ENCODE data around the gene TRIM14. TPM values are rescaled to one million over a fixed set of nuclear protein-coding genes. Genes with fewer than 3 reads are reported as not detected.

The TRIM14 gene
- total and polyA plus RNA-seq, 2 donors = 4.2 to 8.5 TPM

DNA sequence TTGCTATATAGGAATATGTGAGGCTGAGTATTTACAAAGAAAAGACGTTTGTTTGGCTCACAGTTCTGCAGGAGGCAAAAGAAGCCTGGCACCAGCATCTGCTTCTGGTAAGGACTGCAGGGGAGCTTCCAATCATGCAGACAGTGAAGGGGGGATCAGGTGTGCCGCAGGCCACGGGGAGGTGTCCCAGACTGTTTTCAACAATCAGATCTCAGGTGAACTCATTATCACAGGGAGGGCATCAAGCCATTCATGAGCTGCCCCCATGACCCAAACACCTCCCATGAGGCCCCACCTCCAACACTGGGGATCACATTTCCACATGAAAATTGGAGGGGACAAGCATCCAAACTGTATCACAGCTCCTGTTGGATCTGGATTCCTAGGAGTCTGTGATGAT is 30.4 kb upstream of the TRIM14 start:
- 46% methylated on average over 3 of the region's 3 CpGs for WGBS
- H3K4me1 ChIP-seq (ENCODE audit: insufficient read depth) = no peaks in the 10 kb centered on the region
- no peak overlapping the region for H3K27ac ChIP-seq (ENCODE audit: low read depth)
- no peak overlapping the region for H3K4me3 ChIP-seq (ENCODE audit: low read depth, low read length)
- no peaks in the 10 kb centered on the region for H3K36me3 ChIP-seq (ENCODE audit: insufficient read depth)
- DNase-seq (ENCODE audit: extremely low spot score) = no peak

DNA sequence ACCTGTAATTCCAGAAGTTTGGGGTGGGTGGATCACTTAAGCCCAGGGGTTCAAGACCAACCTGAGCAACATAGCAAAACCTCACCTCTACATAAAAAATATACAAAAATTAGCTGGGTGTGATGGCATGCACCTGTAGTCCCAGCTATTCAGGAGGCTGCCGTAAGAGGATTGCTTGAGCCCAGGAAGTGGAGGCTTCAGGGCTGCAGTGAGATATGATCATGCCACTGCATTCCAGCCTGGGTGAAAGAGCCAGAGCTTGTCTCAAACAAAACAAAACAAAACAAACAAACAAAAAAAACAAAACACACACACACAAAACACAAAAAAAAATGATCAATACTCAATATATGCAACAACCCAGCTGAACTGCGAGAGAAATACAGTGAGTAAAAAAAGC is 29.5 kb upstream of the TRIM14 start:
- WGBS = 78% methylated on average over 2 of the region's 2 CpGs
- Histone ChIP-seq H3K36me3 (ENCODE audit: insufficient read depth) (no peaks in the 10 kb centered on the region), H3K4me1 (ENCODE audit: insufficient read depth) (no peaks in the 10 kb centered on the region), H3K27ac (ENCODE audit: low read depth) (no peak overlapping the region), H3K4me3 (ENCODE audit: low read depth, low read length) (no peak overlapping the region)
- DNase-seq (ENCODE audit: extremely low spot score) = no peak

DNA sequence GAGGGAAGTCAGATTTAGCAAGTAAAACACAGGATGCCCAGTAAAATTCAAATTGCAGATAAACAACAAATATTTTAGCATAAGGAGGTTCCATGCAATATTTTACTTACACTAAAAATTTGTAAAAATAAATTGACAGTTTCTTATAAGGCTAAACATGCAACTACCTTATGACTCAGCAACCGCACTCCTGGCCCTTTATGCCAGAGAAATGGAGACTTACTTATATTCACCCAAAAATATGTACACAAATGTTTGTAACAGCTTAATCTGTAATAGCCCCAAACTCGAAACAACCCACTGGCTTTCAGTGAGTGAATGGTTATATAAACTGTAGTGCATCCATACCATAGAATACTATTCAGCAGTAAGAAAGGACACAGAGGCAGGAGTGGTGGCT is 28.6 kb upstream of the TRIM14 start:
- H3K4me3 ChIP-seq (ENCODE audit: low read depth, low read length) = no peak overlapping the region
- H3K27ac ChIP-seq (ENCODE audit: low read depth) = no peak overlapping the region
- no peaks in the 10 kb centered on the region for H3K36me3 ChIP-seq (ENCODE audit: insufficient read depth)
- no peak for DNase-seq (ENCODE audit: extremely low spot score)
- WGBS = 80% methylated on average over 2 of the region's 2 CpGs
- H3K4me1 ChIP-seq (ENCODE audit: insufficient read depth) = no peaks in the 10 kb centered on the region

DNA sequence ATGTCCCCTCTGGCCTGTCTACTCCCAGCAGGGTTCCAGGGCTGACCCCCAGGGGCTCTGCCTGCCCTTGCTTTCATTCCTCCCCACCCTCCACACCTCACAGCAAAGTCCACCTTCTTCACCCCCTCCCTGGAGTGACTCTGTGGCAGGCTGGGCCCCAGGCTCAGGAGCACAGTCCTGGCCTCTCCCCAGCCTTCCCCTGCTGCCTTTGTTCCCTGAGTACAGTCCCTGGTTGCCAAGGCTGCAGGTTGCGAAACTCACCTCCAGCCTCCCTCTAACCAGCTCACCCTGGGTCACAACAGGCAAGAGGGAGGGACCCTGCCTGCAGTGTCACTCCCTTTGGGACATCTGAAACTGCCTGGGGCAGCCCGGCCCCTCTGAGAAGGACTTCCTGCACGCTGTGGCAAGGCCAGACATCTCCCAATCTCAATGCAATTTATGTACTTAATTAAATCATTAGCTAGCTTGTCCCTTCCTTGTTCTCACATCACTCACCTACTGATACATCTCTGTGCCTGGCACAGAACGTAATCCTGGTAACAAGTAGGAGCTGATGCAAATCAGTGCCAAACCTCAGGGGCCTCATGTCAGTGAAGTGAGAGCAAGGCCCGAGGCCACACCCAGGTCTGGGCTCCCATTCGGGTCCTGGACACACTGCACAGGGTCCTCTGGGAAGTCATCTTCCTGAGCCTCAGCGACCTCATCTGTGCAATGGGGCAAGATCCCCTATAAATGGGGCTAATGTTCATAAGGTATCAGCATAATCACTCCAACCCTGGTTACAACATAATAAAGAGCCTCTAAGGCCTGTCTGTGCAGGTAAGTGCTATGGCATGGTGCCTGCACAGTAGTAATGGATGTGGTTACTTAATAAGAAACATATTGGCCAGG is 27.3 kb upstream of the TRIM14 start:
- peak; percentile 73 for DNase-seq (ENCODE audit: extremely low spot score)
- WGBS = 69% methylated on average over 7 of the region's 7 CpGs
- Histone ChIP-seq H3K4me1 (ENCODE audit: insufficient read depth) (no peaks in the 10 kb centered on the region), H3K27ac (ENCODE audit: low read depth) (peak overlapping the region; percentile 84), H3K4me3 (ENCODE audit: low read depth, low read length) (no peak overlapping the region), H3K36me3 (ENCODE audit: insufficient read depth) (no peaks in the 10 kb centered on the region)

DNA sequence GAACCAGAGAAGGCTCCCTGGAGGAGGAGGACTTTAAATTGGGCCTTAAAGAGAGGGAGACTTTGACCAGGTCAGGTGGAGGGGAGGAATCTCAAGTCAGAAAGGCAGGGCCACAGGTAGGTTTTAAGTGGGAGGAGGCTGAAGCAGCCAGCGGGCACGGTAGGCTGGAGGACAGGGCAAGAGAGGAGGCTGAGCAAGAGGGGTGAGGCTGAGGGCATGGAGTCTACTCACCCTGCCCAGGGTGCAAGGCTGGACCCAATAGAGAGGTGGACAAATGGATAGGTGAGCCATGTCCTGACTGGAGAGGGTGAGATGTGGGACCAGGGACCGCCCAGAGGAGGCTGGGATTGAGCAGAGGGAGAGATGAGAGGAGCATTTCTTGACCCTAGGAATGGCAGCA is 25.6 kb upstream of the TRIM14 start:
- 90% methylated on average over 3 of the region's 3 CpGs for WGBS
- no peak overlapping the region for H3K27ac ChIP-seq (ENCODE audit: low read depth)
- no peak for DNase-seq (ENCODE audit: extremely low spot score)

DNA sequence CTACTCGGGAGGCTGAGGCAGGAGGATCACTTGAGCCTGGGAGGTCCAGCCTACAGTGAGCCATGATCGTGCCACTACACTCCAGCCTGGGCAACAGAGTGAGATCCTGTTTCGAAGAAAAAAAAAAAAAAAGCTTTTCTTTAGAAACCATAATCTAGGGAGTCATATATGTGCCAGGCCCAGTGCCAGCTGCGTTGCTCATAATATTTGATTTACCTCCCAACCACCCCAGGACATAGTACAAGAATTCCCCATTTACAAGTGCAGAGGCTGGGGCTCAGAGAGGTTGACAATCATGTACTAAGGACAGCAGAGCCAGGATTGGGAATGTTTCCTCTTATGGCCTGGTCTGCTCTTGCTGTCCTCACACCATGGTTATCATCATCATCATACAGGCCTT is 25.1 kb upstream of the TRIM14 start:
- Histone ChIP-seq H3K4me3 (ENCODE audit: low read depth, low read length) (no peak overlapping the region), H3K27ac (ENCODE audit: low read depth) (no peak overlapping the region), H3K36me3 (ENCODE audit: insufficient read depth) (no peaks in the 10 kb centered on the region), H3K4me1 (ENCODE audit: insufficient read depth) (no peaks in the 10 kb centered on the region)
- 86% methylated on average over 4 of the region's 4 CpGs for WGBS
- no peak for DNase-seq (ENCODE audit: extremely low spot score)

More for the DNA sequence above, 25.6 kb upstream of the TRIM14 start:
- no peak overlapping the region for H3K4me3 ChIP-seq (ENCODE audit: low read depth, low read length)
- no peaks in the 10 kb centered on the region for H3K36me3 ChIP-seq (ENCODE audit: insufficient read depth)
- no peaks in the 10 kb centered on the region for H3K4me1 ChIP-seq (ENCODE audit: insufficient read depth)

DNA sequence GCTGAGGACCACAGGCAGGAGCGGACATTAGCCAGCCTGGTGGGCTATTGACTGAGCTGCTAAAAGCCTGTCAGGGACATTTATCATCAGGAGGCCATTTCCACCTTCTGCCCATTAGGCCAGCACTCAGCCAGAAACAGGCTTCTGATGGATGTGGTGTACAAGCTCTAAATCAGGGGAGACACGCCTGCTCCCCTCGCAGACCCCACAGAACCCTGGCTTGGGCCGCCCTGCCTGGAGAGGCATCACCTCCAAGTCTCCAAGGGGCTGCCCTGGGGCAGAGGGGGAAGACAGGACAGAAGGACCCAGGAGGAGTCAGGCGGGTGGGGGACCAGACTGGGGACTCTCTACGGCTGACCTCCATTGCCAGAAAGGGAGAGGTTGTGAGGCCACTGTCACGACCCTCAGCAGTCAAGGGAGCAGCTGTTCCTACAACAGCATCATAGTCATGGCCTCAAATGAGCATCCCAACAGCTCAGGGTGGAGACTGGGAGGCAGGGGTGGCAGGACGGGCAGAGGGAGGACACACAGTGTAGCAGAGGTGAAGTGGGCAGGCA is 24.0 kb upstream of the TRIM14 start:
- no peak overlapping the region for H3K27ac ChIP-seq (ENCODE audit: low read depth)

DNA sequence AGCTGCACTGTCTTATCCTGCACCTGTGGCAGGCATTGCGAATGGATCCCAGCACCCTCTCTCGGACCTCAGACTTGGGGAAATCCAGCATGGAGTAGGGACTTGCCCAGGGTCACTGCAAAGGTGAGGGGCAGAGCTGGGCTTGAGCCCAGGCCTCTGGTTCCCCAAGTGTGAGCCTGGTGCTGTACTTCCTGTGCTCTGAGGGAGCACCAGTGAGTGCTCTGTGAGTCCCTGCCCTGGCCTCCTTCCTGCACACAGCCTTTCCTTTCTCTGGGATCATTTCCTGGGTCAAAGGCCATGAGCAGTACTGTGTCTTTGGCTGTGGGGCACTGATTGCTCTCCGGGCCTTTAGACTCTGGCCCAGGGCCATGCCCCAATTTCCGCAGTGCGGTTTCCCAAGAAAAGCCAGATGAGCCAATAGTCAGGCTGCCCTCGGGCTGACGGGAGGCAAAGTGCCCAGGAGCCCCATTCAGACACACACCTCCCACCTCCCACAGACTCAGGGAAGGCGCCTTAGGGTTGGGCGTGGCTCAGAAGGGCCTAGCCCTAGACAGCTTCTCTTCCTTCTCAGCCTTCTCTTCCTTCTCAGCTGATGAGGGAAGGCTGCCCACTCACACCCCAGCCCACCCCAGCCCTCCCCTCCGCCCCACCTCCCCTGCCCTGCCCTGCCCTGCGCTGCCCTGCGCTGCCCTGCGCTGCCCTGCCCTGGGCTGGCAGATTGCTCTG is 23.3 kb upstream of the TRIM14 start:
- Histone ChIP-seq H3K27ac (ENCODE audit: low read depth) (no peak overlapping the region), H3K36me3 (ENCODE audit: insufficient read depth) (no peaks in the 10 kb centered on the region), H3K4me1 (ENCODE audit: insufficient read depth) (no peaks in the 10 kb centered on the region), H3K4me3 (ENCODE audit: low read depth, low read length) (no peak overlapping the region)
- WGBS = 75% methylated on average over 13 of the region's 13 CpGs
- DNase-seq (ENCODE audit: extremely low spot score) = no peak

More for the DNA sequence above, 24.0 kb upstream of the TRIM14 start:
- no peaks in the 10 kb centered on the region for H3K36me3 ChIP-seq (ENCODE audit: insufficient read depth)
- 79% methylated on average over 8 of the region's 8 CpGs for WGBS
- DNase-seq (ENCODE audit: extremely low spot score) = no peak
- no peak overlapping the region for H3K4me3 ChIP-seq (ENCODE audit: low read depth, low read length)
- H3K4me1 ChIP-seq (ENCODE audit: insufficient read depth) = no peaks in the 10 kb centered on the region

DNA sequence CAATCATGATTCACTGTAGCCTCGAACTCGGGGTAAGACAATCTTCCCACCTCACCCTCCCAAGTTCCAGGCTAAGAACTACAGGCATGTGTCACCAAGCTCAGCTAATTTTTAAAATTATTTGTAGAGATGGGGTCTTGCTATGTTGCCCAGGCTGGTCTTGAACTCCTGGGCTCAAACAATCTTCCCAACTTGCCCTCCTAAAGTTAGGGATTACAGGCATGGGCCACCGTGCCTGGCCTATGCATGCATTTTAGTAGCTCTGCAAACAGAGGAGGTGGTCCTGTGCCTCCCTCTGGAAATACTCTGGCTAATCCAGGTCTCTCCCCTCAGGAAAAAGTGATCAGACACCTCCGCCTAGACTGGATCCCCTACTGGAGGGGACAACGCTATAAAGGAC is 21.5 kb upstream of the TRIM14 start:
- WGBS = 71% methylated on average over 5 of the region's 5 CpGs
- H3K27ac ChIP-seq (ENCODE audit: low read depth) = no peak overlapping the region
- no peak overlapping the region for H3K4me3 ChIP-seq (ENCODE audit: low read depth, low read length)
- DNase-seq (ENCODE audit: extremely low spot score) = no peak
- no peaks in the 10 kb centered on the region for H3K4me1 ChIP-seq (ENCODE audit: insufficient read depth)
- no peaks in the 10 kb centered on the region for H3K36me3 ChIP-seq (ENCODE audit: insufficient read depth)

DNA sequence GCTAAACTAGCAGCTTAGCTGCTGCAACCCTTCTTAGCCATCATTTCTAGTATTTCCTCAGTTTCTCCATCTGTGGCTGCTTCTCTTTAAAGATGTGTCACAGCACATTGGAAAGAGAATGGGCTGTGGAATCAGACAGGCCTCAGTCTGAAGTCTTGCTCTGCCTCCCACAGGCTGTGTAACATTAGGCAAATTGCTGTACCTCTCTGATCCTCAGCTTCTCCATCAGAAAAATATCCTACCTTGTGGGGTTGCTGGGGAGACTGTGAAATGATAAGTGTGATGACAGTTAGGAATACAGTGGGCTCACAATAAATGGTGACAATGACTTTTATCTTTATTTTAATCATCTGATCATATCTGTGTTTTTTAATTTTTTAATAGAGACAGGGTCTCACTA is 17.5 kb upstream of the TRIM14 start:
- no peaks in the 10 kb centered on the region for H3K4me1 ChIP-seq (ENCODE audit: insufficient read depth)
- no peaks in the 10 kb centered on the region for H3K36me3 ChIP-seq (ENCODE audit: insufficient read depth)
- H3K4me3 ChIP-seq (ENCODE audit: low read depth, low read length) = no peak overlapping the region
- H3K27ac ChIP-seq (ENCODE audit: low read depth) = no peak overlapping the region
- no peak for DNase-seq (ENCODE audit: extremely low spot score)

DNA sequence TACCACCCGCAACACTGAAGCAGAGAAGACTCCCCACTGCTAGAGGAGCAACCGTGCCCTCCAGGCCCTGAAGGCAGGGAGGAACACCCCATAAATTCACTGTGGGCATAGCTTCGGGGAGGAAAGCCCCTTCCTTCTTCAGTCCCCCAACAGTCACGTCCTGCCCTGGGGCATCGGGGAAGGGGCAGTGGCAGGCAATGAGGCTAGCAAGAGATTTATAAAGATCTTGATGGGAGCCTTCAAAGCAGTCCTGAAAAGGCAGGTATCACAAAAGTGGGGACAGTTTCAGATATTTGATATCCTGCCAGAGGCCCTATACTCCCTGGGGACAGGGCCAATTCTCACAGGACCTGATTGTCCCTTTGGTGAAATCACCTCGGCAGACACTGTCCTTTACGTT is 16.9 kb upstream of the TRIM14 start:
- no peak overlapping the region for H3K4me3 ChIP-seq (ENCODE audit: low read depth, low read length)
- H3K27ac ChIP-seq (ENCODE audit: low read depth) = no peak overlapping the region
- no peak for DNase-seq (ENCODE audit: extremely low spot score)
- WGBS = 85% methylated on average over 7 of the region's 7 CpGs
- H3K4me1 ChIP-seq (ENCODE audit: insufficient read depth) = no peaks in the 10 kb centered on the region
- H3K36me3 ChIP-seq (ENCODE audit: insufficient read depth) = no peaks in the 10 kb centered on the region

DNA sequence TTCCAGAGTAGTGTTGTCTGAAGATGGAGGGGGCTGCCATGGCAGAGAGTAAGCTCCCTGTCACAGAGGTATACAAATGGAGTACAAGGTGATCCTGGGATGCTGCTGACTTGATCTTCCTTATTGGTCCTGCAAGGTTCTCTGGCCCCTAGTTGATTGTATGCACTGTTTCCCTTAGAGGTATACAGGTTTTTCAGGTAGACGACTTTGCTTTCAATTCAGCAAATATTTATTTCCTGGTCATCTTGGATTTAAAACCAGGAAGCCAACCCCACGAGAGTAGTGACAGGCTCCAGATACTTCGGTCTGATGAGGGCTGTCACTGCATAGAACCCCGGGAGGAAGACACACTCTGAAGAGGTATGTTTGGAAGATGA is 16.5 kb upstream of the TRIM14 start:
- no peak overlapping the region for H3K27ac ChIP-seq (ENCODE audit: low read depth)
- DNase-seq (ENCODE audit: extremely low spot score) = no peak
- H3K4me1 ChIP-seq (ENCODE audit: insufficient read depth) = no peaks in the 10 kb centered on the region
- no peak overlapping the region for H3K4me3 ChIP-seq (ENCODE audit: low read depth, low read length)
- no peaks in the 10 kb centered on the region for H3K36me3 ChIP-seq (ENCODE audit: insufficient read depth)
- WGBS = 71% methylated on average over 4 of the region's 4 CpGs

DNA sequence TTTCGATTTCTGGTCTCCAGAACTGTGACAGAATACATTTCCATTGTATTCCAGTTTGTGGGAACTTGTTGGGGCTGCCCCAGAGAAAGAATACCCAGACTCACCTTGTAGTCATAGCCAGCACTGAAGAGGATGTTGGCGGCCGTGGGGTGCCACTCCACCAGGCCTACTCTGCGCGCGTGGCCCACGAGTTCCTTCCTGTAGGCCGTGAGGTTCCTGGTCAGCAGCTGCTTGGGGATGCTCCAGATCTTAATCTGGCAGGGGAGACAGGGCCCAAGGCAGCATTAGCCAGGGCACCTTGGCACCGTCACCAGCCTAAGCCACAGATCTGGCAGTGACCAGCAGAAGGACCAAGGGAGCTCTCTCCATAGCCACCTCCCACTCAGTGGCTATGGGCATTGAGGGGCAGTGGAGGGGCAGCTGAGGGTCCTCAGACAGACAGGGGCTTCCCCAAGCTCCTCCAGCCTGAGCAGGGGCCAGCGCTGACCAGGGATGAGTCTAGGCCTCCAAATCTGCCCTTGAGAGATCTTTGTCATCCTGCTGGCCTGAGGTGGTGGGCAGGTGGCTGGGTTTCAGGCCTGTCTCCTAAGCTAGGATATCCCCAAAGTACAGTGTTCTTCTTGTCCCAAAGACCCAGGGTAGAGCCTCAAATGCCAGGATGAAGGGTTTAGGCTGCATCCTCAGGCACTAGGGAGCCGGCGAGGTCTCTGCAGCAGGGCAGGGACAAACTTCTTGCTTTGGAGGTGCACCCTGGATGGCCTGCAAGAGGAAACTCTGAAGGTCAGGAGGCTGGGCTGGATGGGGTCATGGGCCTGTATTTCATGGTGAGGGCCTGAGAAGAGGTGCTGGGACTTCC is 15.9 kb upstream of the TRIM14 start:
- H3K36me3 ChIP-seq (ENCODE audit: insufficient read depth) = no peaks in the 10 kb centered on the region
- H3K4me3 ChIP-seq (ENCODE audit: low read depth, low read length) = no peak overlapping the region
- H3K27ac ChIP-seq (ENCODE audit: low read depth) = no peak overlapping the region
- 91% methylated on average over 12 of the region's 12 CpGs for WGBS
- DNase-seq (ENCODE audit: extremely low spot score) = no peak
- no peaks in the 10 kb centered on the region for H3K4me1 ChIP-seq (ENCODE audit: insufficient read depth)
